Calu3 (cell line): Measurements from ENCODE around the gene ANKRD50. TPM values are rescaled to one million over a fixed set of nuclear protein-coding genes. Genes with fewer than 3 reads are reported as not detected.
A peak's percentile ranks its signal among the peaks of the same experiment; 100 is the strongest.

Experiments used
- BruUV-seq: library from RNA; stranded (reverse); fragments of 400-500 nt; replicated peaks from 2 replicates; lab custom pipeline; 2021; lab: Mats Ljungman, UMichigan
- CTCF ChIA-PET: fragments of 300-600 bp; sonication (Branson Sonifier 250); formaldehyde crosslinking; loops from one replicate; lab custom pipeline; 2022; ENCODE audit warnings: antibody characterized with exemption; lab: Charles Lee
- DNase-seq: peaks from one replicate; pipeline ENCODE4 v3.0.0; 2022
- H3K27ac Mint-ChIP-seq: one replicate; pipeline ENCODE4 v1.8.0; 2022; ENCODE audit warnings: mixed read lengths; ENCODE audit not compliant: unreplicated experiment
- H3K27me3 Mint-ChIP-seq: one replicate; pipeline ENCODE4 v1.8.0; 2022; ENCODE audit warnings: mixed read lengths; ENCODE audit not compliant: unreplicated experiment
- H3K36me3 Mint-ChIP-seq: one replicate; pipeline ENCODE4 v1.8.0; 2022; ENCODE audit warnings: mild to moderate bottlenecking, moderate library complexity, mixed read lengths; ENCODE audit not compliant: insufficient read depth, unreplicated experiment
- H3K4me1 Mint-ChIP-seq: one replicate; pipeline ENCODE4 v1.8.0; 2022; ENCODE audit warnings: mild to moderate bottlenecking, low read depth, mixed read lengths; ENCODE audit not compliant: unreplicated experiment
- H3K4me3 Mint-ChIP-seq: one replicate; pipeline ENCODE4 v1.8.0; 2022; ENCODE audit warnings: mild to moderate bottlenecking, low read depth, moderate library complexity, mixed read lengths; ENCODE audit not compliant: unreplicated experiment
- H3K9me3 Mint-ChIP-seq: one replicate; pipeline ENCODE4 v1.8.0; 2022; ENCODE audit warnings: low read depth, mixed read lengths; ENCODE audit not compliant: unreplicated experiment
- intact Hi-C: fragments of 100-400 bp; cut with micrococcal nuclease; formaldehyde crosslinking; loops from one replicate; pipeline ENCODE4 v1.10.0; 2022; ENCODE audit not compliant: unreplicated experiment
- total RNA-seq: library from RNA; stranded (reverse); gene quantifications from 2 replicates; pipeline ENCODE4 v1.2.3, GENCODE V29; 2022
- TF ChIP-seq, protein P1 (sequence below): fragments of 200-600 bp; IDR thresholded peaks from one replicate; pipeline ENCODE4 v1.8.0; 2022; ENCODE audit warnings: antibody characterized with exemption; ENCODE audit not compliant: unreplicated experiment

Gene ANKRD50
- total RNA-seq, 1 experiment from 2014 or later: 24.3 TPM

DNA sequence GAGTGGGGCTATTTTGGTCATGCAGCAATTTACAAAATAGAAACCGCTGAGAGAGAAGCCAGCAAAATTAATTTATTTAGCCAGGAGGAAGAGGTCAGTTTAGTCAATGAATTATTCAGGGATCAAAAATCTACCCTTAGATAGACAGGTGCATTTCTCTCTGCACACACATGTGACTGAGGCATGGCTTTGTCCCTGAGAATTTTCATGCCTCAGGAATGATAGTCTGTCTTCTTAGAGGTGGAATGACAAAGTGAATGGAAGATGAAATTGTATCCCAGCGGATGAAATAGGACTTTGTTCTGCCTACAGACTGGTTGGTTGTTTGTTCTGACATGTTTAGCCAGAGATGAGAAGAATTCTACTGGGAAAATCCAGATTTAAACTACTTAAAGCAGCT lies 46.0 kb downstream of the ANKRD50 start:
- no peak overlapping the region for H3K4me3 Mint-ChIP-seq

DNA sequence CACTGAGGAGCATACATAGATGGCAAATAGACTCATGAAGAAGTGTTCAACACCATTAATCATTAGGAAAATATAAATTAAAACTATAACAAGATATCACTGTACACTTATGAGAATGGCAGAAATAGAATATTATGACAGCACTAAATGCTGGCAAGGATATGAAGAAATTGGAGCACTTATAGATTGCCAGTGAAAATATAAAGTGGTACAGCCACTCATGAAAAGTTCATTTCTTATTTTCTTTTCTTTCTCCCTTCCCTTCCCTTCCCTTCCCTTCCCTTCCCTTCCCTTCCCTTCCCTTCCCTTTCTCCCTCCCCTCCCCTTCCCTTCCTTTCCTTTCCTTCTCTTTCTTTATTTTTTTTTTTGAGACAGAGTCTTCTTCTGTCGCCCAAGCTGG lies 53.7 kb downstream of the ANKRD50 start:
- TF ChIP-seq, protein P1, sequence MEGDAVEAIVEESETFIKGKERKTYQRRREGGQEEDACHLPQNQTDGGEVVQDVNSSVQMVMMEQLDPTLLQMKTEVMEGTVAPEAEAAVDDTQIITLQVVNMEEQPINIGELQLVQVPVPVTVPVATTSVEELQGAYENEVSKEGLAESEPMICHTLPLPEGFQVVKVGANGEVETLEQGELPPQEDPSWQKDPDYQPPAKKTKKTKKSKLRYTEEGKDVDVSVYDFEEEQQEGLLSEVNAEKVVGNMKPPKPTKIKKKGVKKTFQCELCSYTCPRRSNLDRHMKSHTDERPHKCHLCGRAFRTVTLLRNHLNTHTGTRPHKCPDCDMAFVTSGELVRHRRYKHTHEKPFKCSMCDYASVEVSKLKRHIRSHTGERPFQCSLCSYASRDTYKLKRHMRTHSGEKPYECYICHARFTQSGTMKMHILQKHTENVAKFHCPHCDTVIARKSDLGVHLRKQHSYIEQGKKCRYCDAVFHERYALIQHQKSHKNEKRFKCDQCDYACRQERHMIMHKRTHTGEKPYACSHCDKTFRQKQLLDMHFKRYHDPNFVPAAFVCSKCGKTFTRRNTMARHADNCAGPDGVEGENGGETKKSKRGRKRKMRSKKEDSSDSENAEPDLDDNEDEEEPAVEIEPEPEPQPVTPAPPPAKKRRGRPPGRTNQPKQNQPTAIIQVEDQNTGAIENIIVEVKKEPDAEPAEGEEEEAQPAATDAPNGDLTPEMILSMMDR: no peak
- intact Hi-C loops: no loop called here
- H3K4me3 Mint-ChIP-seq: no peak overlapping the region
- peaks cover 2% of the 10 kb centered on the region for H3K9me3 Mint-ChIP-seq
- H3K27me3 Mint-ChIP-seq: no peaks in the 10 kb centered on the region
- peak overlapping the region; percentile 27 for H3K27ac Mint-ChIP-seq
- peaks cover 9% of the 10 kb centered on the region for H3K4me1 Mint-ChIP-seq
- DNase-seq: no peak
- no peaks in the 10 kb centered on the region for H3K36me3 Mint-ChIP-seq
- no TSS peak for BruUV-seq
- CTCF ChIA-PET: interaction anchor here (0.6 kb wide), 1 partner anchor 19 kb away, joined by 5 read pairs; no protein-coding TSS in a partner anchor

More for the DNA sequence above, 46.0 kb downstream of the ANKRD50 start:
- intact Hi-C loops: no loop called here
- Mint-ChIP-seq H3K27me3 (no peaks in the 10 kb centered on the region), H3K4me1 (no peaks in the 10 kb centered on the region), H3K36me3 (no peaks in the 10 kb centered on the region), H3K27ac (no peak overlapping the region), H3K9me3 (no peaks in the 10 kb centered on the region)
- BruUV-seq: no TSS peak
- CTCF ChIA-PET: no interaction called here
- DNase-seq: no peak
- TF ChIP-seq, protein P1: no peak

DNA sequence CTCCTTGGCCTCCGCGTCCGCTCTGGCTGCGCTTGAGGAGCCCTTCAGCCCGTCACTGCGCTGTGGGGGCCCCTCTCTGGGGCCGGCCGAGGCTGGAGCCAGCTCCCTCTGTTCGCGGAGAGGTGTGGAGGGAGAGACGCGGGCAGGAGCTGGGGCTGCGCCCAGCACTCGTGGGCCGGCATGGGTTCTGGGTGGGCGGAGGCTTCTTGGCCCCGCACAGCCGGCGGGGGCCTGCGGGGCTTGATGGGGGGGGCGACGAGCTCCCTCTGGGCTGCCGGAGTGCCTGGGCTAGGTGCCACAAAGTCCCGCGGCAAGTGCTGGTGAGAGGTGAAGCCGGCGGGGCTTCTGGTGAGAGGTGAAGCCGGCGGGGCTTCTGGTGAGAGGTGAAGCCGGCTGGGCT lies 61.9 kb downstream of the ANKRD50 start:
- H3K27me3 Mint-ChIP-seq: no peaks in the 10 kb centered on the region
- no peaks in the 10 kb centered on the region for H3K4me1 Mint-ChIP-seq
- H3K36me3 Mint-ChIP-seq: peaks cover 5% of the 10 kb centered on the region
- BruUV-seq: no TSS peak
- CTCF ChIA-PET: no interaction called here
- no peak overlapping the region for H3K27ac Mint-ChIP-seq
- no peaks in the 10 kb centered on the region for H3K9me3 Mint-ChIP-seq
- intact Hi-C loops: no loop called here
- H3K4me3 Mint-ChIP-seq: no peak overlapping the region
- TF ChIP-seq, protein P1: no peak
- no peak for DNase-seq

DNA sequence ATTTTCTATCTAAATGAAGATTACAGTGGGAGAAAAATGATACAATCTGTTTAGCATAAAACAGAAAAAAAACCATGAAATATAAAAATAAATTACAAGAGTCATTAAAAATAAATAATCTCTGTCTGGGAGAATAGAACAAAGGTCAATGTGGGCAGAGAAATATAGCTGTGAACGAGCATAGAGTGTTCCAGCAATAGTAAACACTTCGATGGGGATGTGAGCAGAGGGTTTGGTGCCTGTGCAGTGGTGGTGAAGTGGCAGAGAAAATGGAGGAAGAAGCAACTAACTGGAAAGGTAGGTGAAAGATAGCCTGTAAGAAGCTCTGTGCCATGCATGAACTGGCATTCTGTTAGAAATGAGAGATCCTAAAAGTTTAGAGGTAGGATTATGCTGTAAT lies 64.9 kb downstream of the ANKRD50 start:
- CTCF ChIA-PET: no interaction called here
- Mint-ChIP-seq H3K4me1 (peaks cover 12% of the 10 kb centered on the region), H3K27ac (no peak overlapping the region), H3K36me3 (peaks cover 5% of the 10 kb centered on the region), H3K27me3 (no peaks in the 10 kb centered on the region), H3K4me3 (no peak overlapping the region), H3K9me3 (no peaks in the 10 kb centered on the region)
- BruUV-seq: no TSS peak
- TF ChIP-seq, protein P1: no peak
- no peak for DNase-seq
- intact Hi-C loops: no loop called here
